ENCODE results near the gene GSTM2.

DNA sequence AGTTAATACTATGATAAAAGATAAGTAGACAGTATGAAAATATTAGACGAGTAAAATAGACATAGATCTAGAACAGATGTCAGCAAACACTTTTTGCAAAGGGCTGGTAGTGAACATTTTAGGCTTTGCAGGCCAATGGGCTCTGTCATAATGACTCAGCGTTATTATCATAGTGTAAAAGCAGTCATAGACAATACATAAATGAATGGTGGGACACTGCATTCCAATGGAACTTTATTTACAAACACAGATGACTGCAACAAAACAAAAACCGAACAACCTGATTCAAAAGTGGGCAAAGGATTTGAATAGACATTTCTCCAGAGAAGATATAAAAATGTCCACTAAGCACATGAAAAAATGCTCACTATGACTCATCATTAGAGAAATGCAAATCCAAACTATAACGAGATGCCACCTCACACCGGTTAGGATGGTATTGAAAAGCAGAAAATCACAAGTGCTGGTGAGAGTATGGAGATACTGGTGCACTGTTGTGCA lies 51.5 kb downstream of the GSTM2 start:
- TF ChIP-seq, protein P1, sequence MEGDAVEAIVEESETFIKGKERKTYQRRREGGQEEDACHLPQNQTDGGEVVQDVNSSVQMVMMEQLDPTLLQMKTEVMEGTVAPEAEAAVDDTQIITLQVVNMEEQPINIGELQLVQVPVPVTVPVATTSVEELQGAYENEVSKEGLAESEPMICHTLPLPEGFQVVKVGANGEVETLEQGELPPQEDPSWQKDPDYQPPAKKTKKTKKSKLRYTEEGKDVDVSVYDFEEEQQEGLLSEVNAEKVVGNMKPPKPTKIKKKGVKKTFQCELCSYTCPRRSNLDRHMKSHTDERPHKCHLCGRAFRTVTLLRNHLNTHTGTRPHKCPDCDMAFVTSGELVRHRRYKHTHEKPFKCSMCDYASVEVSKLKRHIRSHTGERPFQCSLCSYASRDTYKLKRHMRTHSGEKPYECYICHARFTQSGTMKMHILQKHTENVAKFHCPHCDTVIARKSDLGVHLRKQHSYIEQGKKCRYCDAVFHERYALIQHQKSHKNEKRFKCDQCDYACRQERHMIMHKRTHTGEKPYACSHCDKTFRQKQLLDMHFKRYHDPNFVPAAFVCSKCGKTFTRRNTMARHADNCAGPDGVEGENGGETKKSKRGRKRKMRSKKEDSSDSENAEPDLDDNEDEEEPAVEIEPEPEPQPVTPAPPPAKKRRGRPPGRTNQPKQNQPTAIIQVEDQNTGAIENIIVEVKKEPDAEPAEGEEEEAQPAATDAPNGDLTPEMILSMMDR (IDR thresholded peaks at IDR 0.05) = no peak
- no peak for TF ChIP-seq POLR2A (IDR thresholded peaks at IDR 0.05)

Data from testis (tissue), 2 donors.